Neural cell (in vitro differentiated cells): ENCODE data around the gene MYPN.
A peak's percentile ranks its signal among the peaks of the same experiment; 100 is the strongest.

Source experiments
- EP300 ChIP-seq: fragments of 450-650 bp; conservative IDR thresholded peaks from 2 replicates; pipeline ENCODE4 v1.6.1; 2014; ENCODE audit warnings: antibody characterized with exemption, mild to moderate bottlenecking, moderate library complexity; ENCODE audit not compliant: poor library complexity, severe bottlenecking
- EZH2 ChIP-seq: fragments of 200-600, 300-800 bp; shearing (Covaris generic), sonication (generic); IDR thresholded peaks from 2 replicates; pipeline ENCODE4 v1.6.1; 2014; ENCODE audit warnings: antibody characterized with exemption, low read length, borderline replicate concordance, mild to moderate bottlenecking; ENCODE audit not compliant: insufficient read depth, poor library complexity, severe bottlenecking
- MXI1 ChIP-seq: fragments of 450-650 bp; conservative IDR thresholded peaks from 2 replicates; pipeline ENCODE4 v1.6.1; 2014; ENCODE audit warnings: antibody characterized with exemption, mild to moderate bottlenecking; ENCODE audit not compliant: poor library complexity, severe bottlenecking
- POLR2AphosphoS5 ChIP-seq: IDR thresholded peaks from 2 replicates; pipeline ENCODE4 v1.6.1; 2012
- REST ChIP-seq: IDR thresholded peaks from 2 replicates; pipeline ENCODE4 v1.6.1; 2012; ENCODE audit warnings: borderline replicate concordance
- SMC3 ChIP-seq: fragments of 450-650 bp; conservative IDR thresholded peaks from 2 replicates; pipeline ENCODE4 v1.6.1; 2014; ENCODE audit warnings: antibody characterized with exemption, mild to moderate bottlenecking, moderate library complexity; ENCODE audit not compliant: poor library complexity
- TAF1 ChIP-seq: IDR thresholded peaks from 2 replicates; pipeline ENCODE4 v1.6.1; 2012; ENCODE audit warnings: low read depth
- TF ChIP-seq, protein P1 (sequence below): fragments of 450-650 bp; IDR thresholded peaks from 2 replicates; pipeline ENCODE4 v1.5.1; 2014; ENCODE audit warnings: antibody characterized with exemption, mild to moderate bottlenecking, moderate library complexity; ENCODE audit not compliant: poor library complexity, severe bottlenecking

GRCh38 chr10:68074775-68075549, 34.3 kb upstream of the MYPN start, which contains the start of gene HERC4:
- TF ChIP-seq, protein P1, sequence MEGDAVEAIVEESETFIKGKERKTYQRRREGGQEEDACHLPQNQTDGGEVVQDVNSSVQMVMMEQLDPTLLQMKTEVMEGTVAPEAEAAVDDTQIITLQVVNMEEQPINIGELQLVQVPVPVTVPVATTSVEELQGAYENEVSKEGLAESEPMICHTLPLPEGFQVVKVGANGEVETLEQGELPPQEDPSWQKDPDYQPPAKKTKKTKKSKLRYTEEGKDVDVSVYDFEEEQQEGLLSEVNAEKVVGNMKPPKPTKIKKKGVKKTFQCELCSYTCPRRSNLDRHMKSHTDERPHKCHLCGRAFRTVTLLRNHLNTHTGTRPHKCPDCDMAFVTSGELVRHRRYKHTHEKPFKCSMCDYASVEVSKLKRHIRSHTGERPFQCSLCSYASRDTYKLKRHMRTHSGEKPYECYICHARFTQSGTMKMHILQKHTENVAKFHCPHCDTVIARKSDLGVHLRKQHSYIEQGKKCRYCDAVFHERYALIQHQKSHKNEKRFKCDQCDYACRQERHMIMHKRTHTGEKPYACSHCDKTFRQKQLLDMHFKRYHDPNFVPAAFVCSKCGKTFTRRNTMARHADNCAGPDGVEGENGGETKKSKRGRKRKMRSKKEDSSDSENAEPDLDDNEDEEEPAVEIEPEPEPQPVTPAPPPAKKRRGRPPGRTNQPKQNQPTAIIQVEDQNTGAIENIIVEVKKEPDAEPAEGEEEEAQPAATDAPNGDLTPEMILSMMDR, result no peak
- no peak for TF ChIP-seq EZH2
- TF ChIP-seq EP300, result peak; percentile 43
- TF ChIP-seq POLR2AphosphoS5, result peak; percentile 65
- TF ChIP-seq TAF1, result no peak
- peak; percentile 32 for TF ChIP-seq SMC3
- TF ChIP-seq MXI1, result peak; percentile 81
- TF ChIP-seq REST, result no peak
